GM18868 (cell line): ENCODE data around the gene DDR2.
"Not testable (repeated sequence)": the region's sequence is repeated elsewhere in the genome, so short reads cannot be mapped to it uniquely, and the experiment has no call there.

Experiments
- ATAC-seq: cut with Tn5 transposase; IDR thresholded peaks from one replicate; pipeline ENCODE4 v1.9.1; 2021; ENCODE audit warnings: mild to moderate bottlenecking, moderate library complexity; ENCODE audit not compliant: unreplicated experiment

Gene DDR2

GRCh38 chr1:162632217-162632666 lies at the start of gene DDR2:
DDR2 (plus strand) TSS chr1:162632464; CDS start chr1:162719064, 86,600 bp downstream.
- no peak for ATAC-seq

DNA sequence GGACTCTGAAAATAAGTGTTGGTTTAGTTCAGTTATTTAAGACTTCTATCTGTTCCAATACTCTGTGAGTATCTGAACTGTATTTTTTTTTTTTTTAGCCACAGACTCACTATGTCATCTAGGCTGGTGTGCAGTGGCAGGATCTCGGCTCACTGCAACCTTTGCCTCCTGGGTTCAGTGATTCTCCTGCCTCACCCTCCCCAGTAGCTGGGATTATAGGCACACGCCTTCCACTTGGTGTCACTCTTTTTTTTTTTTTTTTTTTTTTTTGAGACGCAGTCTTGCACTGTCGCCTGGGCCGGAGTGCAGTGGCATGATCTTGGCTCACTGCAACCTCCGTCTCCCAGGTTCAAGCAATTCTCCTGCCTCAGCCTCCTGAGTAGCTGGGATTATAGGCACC lies 49.4 kb upstream of the DDR2 start:
- not testable (repeated sequence) for ATAC-seq

- not testable (repeated sequence) for ATAC-seq
Observed at GRCh38 chr1:162585101-162585500, 47.2 kb upstream of the DDR2 start.

- no peak for ATAC-seq
Observed at GRCh38 chr1:162587347-162587746, 44.9 kb upstream of the DDR2 start.

DNA sequence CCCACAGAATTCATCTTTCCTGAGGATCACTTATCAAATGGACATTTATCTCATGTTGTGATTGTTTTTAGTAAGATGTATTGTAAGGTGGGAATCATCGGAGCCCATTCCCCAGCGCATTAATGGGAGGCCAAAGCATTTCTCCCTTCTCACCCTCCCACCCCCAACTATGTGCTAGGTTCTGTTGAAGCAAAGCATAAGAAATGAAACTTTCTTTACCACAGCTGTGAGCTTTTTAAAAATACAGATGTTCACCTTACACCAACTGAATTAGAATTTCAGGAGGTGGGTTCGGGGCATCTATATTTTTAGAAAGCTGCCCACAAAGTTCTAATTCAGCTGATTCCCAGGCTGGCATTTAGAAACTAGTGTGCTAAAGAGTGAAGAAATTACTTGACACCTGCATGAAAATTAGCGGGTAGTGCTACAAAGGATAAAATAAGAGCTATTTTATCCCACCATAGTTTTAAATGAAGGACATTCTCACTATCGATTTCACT lies 44.5 kb upstream of the DDR2 start:
- ATAC-seq = no peak

- ATAC-seq = no peak
Observed at GRCh38 chr1:162590101-162590500, 42.2 kb upstream of the DDR2 start.

- no peak for ATAC-seq
Observed at GRCh38 chr1:162590686-162591085, 41.6 kb upstream of the DDR2 start.

DNA sequence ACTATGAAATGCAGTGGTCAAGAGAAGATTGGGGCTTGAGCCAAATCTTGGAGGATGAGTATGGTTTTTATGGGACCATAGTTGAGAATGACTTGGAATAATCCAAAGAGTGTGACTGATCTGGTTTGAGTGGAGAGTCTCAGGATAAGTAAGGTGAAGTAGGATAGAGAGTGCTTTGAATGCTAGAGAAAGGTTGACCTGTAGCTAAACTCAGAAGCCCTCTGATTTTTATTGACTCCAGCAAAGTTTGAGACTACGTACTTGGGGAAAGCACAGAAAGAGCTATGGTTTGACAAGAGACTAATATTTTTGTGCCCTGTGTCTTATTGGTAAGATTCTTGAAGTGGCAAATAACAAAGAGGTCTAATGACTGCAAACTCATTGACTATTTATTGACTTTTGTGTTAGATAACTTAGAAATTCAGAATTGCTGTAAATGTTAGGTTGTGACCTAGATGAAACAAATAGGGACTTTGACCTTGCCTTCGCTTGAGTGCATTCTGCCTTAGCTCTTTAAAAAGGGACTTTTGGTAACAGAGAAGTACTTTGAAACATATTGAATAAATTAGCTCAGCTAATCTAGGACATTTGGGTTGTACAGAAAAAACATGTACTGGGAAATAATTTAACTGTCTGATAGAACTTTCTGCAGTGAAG lies 35.6 kb upstream of the DDR2 start:
- no peak for ATAC-seq

- ATAC-seq = no peak
Observed at GRCh38 chr1:162599451-162599850, 32.8 kb upstream of the DDR2 start.

GRCh38 chr1:162603117-162603516 lies 29.1 kb upstream of the DDR2 start:
- ATAC-seq = not testable (repeated sequence)

DNA sequence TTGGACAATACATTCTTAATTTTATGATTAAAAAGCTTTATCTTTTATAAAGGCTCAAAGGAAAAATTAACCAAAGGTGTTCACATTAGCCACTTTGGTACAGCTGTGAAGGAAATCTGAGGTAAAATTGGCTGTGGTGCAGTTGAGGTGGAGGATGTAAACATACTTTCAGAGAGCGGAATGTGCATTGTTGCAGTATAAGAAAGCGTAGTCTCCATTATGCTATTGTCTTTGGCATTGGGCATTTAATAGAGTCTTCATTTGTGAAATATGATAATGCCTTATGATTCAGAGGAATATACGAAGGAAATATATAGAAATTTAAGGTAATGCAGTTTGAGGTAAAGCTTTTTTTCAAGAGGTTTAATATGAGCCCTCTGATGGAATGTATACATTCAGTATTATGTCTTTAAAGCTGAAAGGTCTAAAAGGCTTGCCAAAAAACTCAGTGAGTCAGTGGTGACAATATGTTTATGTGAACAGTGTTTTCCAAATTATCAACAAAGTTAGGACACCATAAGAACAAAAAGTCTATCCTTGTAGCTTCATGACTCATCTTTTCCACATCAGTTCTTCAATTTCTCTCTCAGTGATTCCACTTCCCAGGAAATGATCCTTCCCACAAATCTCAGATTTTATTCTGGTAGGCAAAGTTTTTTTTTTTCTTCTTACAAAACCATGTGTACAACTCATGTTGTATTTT lies 26.9 kb upstream of the DDR2 start:
- no peak for ATAC-seq

DNA sequence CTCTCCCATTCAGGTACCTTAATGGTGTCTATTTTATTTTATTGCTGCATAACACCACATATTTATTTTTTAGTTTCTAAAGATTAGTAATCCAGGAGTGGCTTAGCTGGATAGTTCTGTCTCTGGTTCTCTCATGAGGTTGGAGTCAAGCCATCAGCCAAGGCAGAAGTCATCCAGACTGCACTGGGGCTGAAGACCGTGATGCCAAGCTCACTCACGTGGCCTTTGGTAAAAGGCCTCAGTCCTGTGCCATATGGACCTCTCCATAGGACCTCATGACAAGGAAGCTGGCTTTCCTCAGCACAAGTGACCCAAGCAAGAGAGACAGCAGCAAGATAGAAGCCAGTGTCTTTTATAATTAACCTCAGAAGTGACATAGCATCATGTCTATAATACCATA lies 23.0 kb upstream of the DDR2 start:
- no peak for ATAC-seq

DNA sequence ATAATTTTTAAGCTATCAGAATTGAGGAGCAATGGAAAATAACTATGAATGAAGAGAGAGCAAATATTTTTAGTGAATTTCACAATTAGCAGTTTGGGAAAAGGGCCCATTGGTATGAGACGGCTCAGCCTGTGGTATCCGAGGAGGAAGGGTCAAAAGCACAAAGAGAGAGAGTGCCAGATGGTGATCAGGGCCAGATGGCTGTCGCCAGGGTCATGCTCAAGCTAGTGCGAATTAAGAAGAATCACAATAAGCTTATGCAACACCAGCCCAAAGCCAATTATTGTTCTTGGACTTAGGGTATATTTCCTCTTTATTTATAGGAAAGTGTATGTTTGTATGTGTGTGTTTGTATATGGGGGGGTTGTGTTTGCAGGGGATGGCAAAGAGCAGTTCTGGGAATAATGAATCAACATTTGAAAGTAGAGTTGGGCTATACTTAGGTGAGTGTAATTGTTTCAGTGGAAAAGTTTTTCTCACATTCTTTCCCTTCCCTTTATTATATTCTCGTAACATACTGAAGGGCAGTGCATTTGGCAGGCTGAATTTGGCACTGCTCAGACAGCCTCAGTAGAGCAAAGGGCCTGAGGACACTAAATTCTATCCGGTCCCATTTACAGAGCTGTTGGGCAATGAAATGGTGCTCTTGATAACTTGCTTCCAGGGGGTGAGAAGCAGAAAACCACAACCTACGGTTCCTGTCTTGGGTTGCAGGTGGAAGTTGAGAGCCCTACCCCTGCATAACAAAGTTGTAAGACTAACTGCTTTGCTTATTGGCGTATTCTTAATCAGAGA lies 19.5 kb upstream of the DDR2 start:
- no peak for ATAC-seq

GRCh38 chr1:162616848-162617247 lies 15.4 kb upstream of the DDR2 start:
- no peak for ATAC-seq

- no peak for ATAC-seq
Observed at GRCh38 chr1:162617513-162617912, 14.8 kb upstream of the DDR2 start.

- no peak for ATAC-seq
Observed at GRCh38 chr1:162619076-162619475, 13.2 kb upstream of the DDR2 start.

GRCh38 chr1:162621256-162621655 lies 11.0 kb upstream of the DDR2 start:
- ATAC-seq = no peak

- no peak for ATAC-seq
Observed at GRCh38 chr1:162625679-162626078, 6.6 kb upstream of the DDR2 start.

DNA sequence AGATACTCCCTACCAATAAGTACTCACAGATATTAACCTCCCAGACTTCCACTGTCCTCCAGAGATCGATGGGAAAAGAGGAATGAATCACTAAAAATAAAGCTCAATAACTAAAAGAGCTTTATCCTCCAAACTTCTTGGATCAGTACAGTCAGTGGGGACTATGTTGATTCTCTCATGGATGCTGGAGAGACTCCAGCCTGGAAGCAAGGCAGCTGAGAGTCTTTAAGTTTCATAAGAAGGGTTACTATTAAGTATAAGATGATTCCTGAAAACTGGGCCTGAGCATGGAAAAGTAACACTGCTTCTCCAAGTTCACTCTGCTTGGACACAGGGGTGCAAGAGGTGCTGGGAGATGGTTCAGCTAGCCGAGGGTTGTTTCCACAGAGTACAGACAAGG lies 6.2 kb upstream of the DDR2 start:
- no peak for ATAC-seq

DNA sequence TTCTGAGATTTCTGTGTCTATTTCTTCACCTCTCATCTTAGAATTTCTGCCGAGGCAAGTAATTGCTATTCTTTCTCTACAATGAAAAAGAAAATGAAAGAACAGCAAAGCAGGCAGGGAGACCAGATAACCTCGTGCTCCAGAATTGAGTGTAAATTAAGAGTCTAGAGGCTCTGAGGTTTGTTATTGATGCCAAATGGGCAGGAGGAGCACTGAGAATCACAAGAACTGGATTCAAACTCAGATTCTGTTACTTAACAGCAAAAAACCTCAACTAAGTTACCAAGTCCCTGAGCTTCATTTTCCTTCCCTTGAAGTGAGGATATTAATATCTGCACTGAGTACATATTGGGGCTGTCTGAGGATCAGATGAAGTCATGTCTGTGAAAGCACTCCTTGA lies 5.5 kb upstream of the DDR2 start:
- ATAC-seq = peak; percentile 24

DNA sequence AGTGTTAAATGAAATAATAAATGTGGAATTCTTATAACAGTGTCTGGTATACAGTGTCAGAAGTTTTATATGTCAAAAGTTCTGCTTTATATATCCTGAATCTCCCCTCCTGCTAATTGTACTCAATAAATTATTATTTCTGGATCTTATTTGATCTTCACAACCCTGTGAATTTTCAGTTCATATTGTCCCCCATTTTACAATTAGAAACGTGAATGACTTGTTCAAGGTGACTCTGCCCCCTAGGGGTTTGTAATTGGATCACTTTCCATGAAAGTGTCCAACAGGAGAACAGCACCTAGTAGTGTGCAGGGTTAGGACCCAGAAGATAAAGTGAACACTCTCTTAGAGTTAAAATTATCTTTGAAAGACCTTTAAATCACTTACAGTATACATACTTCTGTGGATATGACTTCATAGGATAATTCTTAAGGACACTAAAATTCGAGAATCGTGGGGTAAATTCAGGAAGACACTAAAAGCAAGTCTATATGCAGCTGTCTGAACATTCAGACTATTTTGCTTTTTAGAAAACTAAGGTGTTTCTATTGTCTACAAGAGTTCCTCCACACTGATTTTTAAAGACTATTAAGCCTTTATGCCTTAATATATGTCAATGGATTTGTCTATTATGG lies 4.5 kb upstream of the DDR2 start:
- no peak for ATAC-seq
